Fibroblast of the aortic adventitia (primary cell): ENCODE results near the gene KDM3B. TPM values are rescaled to one million over a fixed set of nuclear protein-coding genes. Genes with fewer than 3 reads are reported as not detected.
A peak's percentile ranks its signal among the peaks of the same experiment; 100 is the strongest.

Source experiments
- DNase-seq: peaks from one replicate; pipeline ENCODE4 v3.0.0-alpha.2; 2010; ENCODE audit warnings: low read depth
- H3K4me3 ChIP-seq: 2 replicates; pipeline ENCODE4 v1.5.1; 2011; ENCODE audit warnings: low read depth, mild to moderate bottlenecking, control low read depth, low read length, moderate library complexity
- CTCF ChIP-seq: IDR thresholded peaks from 2 replicates; pipeline ENCODE4 v1.5.1; 2011; ENCODE audit warnings: mild to moderate bottlenecking, low read length, control low read depth, inconsistent platforms; ENCODE audit not compliant: insufficient read depth
- total RNA-seq: library from RNA; depleted of rRNA; stranded (reverse); fragments of >200 nt; gene quantifications from 2 replicates; pipeline ENCODE4 v1.2.3, GENCODE V29; 2012; ENCODE audit warnings: low replicate concordance

The KDM3B gene
- total RNA-seq, 1 donor = 47.1 TPM

DNA sequence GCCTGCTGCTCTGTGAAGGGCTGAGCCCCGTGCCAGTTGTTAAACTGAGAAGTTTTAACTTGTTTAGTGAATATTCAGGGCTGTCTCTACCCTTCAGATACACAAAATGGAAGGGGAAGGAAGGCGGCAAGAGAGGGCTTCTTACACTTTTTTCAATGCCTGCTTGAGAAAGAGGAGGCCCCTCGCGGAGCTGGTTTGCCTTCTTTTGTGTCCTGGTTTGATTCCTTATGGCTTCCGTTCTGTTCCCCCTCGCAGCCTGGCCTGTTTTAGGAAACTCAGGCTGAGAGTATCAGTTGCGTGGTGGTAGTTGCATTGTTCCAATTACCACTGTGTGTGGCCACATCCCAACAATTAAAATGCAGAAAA, 13.4 kb upstream of the KDM3B start:
- H3K4me3 ChIP-seq = peak overlapping the region; percentile 95
- DNase-seq = peak; percentile 34
- no peak for TF ChIP-seq CTCF

DNA sequence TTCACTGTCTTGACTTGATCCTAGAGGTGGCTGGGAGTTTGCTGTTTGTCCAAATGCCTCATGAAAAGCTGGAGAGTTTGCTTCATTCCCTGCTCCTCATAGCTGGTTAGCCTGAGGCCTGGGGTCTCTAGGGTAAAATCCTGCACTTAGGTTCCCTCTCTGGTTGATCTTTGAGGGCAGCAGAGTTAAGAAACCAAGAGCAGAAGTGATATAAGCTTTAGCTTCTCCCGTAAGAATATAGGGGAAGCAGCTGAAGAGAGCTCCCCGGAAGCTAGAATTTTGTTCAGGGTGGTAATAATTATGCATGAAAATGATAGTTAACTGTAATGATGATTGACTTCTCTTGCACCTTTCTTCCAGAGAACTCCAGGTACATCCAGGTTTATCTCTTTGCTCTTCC, 13.0 kb upstream of the KDM3B start:
- no peak for DNase-seq
- no peak for TF ChIP-seq CTCF
- H3K4me3 ChIP-seq = peak overlapping the region; percentile 95

- DNase-seq = no peak
- H3K4me3 ChIP-seq = peak overlapping the region; percentile 95
- no peak for TF ChIP-seq CTCF
Observed at GRCh38 chr5:138340008-138340407, 12.5 kb upstream of the KDM3B start.

GRCh38 chr5:138344887-138345622, 7.4 kb upstream of the KDM3B start:
- no peak for DNase-seq
- H3K4me3 ChIP-seq = no peak overlapping the region
- no peak for TF ChIP-seq CTCF

- no peak for DNase-seq
- TF ChIP-seq CTCF = no peak
- no peak overlapping the region for H3K4me3 ChIP-seq
Observed at GRCh38 chr5:138346889-138347288, 5.6 kb upstream of the KDM3B start.

- TF ChIP-seq CTCF = no peak
- H3K4me3 ChIP-seq = no peak overlapping the region
- DNase-seq = peak; percentile 85
Observed at GRCh38 chr5:138349852-138350562, 2.5 kb upstream of the KDM3B start.
